Left renal cortex interstitium (tissue), 4 donors: ENCODE data around the gene STK11. TPM values are rescaled to one million over a fixed set of nuclear protein-coding genes. Genes with fewer than 3 reads are reported as not detected.

Source experiments
- DNase-seq, 4 donors: peaks; one replicate each; pipeline ENCODE4 v3.0.0-alpha.2; 2013; ENCODE audit warnings: low read depth in 4 of 4, low spot score in 2 of 4, missing footprints in 1 of 4
- polyA plus RNA-seq, 4 donors: library from polyadenylated mRNA; unstranded; fragments of 120-200 nt; gene quantifications; one replicate each; pipeline ENCODE4 v1.2.1, GENCODE V29; 2013; ENCODE audit not compliant: insufficient read length in 4 of 4

Gene STK11
- polyA plus RNA-seq, 4 donors: 59.1 to 64.4 (median 61.9) TPM

DNA sequence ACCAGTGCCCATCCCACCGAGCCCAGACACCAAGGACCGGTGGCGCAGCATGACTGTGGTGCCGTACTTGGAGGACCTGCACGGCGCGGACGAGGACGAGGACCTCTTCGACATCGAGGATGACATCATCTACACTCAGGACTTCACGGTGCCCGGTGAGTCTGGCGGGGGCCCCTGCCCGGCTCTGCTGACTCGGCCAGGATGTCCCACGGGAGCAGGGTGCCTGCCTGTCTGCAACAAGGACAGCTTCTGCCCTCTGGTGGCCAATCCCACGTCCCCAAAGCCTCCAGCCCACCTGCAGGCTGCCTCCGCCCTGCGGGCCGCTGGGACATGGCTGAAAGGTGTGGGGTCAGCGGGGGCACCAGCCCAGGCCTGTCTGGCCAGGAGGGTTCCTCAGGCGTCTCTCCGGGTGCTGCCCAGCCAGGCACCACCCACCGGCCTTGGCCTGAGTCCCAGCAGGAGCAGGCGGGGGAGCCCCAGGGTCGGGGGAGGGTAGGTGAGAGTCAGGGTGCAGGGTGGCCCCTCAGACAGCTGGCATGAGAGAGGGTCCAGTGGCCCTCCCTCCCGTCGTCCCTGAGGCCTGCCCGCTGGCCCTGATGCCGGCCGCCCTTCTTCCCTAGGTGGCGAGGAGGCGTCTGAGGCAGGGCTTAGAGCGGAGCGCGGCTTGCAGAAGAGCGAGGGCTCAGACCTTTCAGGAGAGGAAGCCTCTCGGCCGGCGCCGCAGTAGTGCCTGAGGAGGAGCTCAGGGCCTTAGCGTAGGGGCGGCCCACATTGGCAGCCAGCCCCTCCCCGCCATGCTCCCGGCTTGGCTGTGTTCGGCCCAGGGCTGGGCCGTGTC lies 17.7 kb downstream of the STK11 start:
- DNase-seq: no peak

- no peak for DNase-seq
These were observed 18.7 kb downstream of the STK11 start for GRCh38 chr19:1224047-1224825.

GRCh38 chr19:1224847-1225246 lies 19.3 kb downstream of the STK11 start:
- DNase-seq: no peak

- no peak for DNase-seq
These were observed 20.1 kb downstream of the STK11 start for GRCh38 chr19:1225440-1226226.

DNA sequence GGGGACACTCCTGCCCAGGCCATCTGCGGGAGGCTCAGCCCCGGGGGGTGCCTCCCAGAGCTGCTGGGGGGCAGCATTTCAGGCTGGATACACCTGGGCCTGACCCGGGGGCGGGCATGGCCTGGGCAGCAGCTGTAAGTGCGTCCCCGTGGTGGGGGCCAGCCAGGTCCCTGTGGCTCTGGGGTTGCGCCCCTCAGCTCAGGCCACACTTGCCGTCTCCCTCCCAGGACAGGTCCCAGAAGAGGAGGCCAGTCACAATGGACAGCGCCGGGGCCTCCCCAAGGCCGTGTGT lies 20.6 kb downstream of the STK11 start:
- DNase-seq: no peak

- DNase-seq: no peak
These were observed 21.1 kb downstream of the STK11 start for GRCh38 chr19:1226522-1227303.

GRCh38 chr19:1227304-1228054 lies 21.9 kb downstream of the STK11 start:
- DNase-seq: no peak

DNA sequence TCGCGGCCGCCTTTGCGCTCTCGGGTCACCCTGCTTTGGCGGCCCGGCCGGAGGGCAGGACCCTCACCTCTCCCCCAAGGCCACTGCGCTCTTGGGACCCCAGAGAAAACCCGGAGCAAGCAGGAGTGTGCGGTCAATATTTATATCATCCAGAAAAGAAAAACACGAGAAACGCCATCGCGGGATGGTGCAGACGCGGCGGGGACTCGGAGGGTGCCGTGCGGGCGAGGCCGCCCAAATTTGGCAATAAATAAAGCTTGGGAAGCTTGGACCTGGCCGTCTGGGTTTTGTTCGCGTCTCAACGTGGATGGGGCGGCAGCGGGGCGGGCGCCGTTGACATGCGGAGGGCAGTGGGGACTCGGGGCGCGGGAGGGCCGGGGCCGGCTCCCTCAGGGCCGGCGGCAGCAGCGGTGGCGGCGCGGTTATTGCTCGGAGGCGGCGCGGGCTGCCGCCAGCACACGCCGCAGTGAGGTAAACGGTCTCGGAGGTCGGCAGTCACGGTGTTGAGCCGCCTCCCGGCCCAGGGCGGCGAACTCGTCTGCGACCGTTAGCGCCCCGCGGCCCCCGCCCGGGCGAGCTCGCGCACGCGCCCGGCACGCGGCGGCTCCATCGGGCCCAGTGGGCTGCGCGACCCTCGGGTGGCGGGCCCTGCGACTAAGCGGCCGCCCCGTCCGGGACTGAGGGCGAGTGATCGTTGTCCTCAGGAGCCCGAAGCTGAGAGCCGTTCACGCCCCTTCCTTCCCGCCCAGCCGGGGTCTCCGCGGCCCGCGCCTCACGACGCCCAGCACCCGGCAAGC lies 22.8 kb downstream of the STK11 start:
- DNase-seq: no peak

DNA sequence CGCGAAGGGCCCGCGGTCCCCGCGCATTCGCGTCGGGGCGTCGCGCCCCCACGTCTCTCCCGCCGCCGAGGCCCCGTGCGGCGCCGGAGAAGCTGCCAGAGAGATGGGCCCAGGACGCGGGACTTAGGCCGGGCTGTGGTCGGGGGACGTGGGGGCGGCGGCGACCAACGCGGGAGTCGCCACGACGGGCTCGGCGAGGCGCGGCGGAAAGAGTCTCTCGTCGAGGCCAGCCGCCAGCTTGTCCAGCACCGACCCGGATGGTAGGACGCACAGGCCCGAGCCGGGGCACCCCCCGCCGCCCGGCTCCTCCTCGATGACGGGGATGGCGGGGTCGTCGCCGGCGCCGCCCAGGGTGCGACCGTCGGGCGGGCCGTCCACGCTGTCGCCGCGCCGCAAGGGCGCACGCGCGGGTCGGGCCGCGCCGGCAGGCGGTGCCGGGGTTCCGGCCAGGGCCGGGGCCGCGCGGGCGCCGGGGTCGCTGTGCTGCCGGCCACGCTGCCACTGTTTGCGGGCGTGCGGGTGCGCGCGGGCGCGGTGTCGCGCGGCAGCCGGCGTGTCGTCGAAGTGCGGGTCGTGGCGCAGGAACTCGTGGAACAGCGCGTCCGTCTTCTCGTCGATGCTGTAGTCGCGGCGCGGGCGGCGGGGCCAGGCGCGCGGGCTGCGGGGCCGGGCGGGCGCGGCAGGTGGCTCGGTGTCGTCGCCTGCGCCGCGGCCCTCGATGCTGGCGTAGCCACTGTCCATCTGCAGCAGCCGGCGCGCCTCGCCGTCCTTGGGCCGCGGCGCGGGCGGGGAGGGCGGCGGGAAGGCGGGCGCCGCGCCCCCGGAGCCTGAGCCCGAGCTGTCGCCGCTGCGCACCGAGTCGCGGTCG lies 23.7 kb downstream of the STK11 start:
- no peak for DNase-seq

- no peak for DNase-seq
These were observed 24.6 kb downstream of the STK11 start for GRCh38 chr19:1229924-1230782.

DNA sequence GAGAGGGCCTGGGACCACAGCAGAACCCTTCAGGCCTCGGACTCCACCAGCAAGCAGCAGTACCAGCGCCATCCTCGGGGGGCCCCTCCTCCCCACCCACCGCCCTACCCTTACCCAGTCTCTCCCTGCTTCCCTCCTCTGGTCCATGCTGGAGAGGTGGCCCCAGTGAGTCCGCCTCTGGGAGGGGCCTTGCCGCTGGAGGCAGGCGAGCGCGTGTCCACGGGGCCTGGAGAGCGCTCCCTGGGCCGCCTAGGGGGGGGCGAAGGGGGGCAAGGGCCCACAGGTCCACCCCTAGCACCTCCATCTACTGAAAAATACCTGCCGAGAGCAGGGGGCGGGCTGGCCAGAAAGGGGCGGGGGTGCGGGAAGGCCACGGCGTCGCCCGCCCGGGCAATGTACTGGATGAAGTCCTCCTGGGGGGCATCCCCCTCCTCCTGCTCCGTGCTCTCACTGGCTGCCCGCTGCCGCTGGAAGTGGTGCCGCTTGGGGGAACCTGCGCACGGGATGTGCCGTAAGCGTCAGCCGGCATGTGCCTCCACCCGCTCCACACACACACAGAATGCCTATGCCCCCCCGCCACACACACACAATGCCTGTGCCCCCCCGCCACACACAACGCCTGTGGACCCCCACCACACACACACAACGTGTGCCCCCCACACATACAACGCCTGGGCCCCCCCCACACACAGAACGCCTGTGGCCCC lies 25.4 kb downstream of the STK11 start:
- no peak for DNase-seq

GRCh38 chr19:1231729-1232637 lies 26.4 kb downstream of the STK11 start:
- DNase-seq: no peak

- no peak for DNase-seq
These were observed 27.1 kb downstream of the STK11 start for GRCh38 chr19:1232652-1233072.

- no peak for DNase-seq
These were observed 27.6 kb downstream of the STK11 start for GRCh38 chr19:1233115-1233667.
